GM12892 (cell line): Measurements from ENCODE around the gene ALK.

Experiments used
- POLR2A ChIP-seq: IDR thresholded peaks from 2 replicates; pipeline ENCODE4 v1.6.1; 2011; ENCODE audit warnings: low read depth, low read length, control low read depth
- POLR2AphosphoS5 ChIP-seq: IDR thresholded peaks from 2 replicates; pipeline ENCODE4 v1.6.1; 2011; ENCODE audit warnings: low read depth, low read length, control low read depth
- TAF1 ChIP-seq: IDR thresholded peaks from 2 replicates; pipeline ENCODE4 v1.6.1; 2011; ENCODE audit warnings: low read depth, mild to moderate bottlenecking, control low read depth, low read length, borderline replicate concordance

DNA sequence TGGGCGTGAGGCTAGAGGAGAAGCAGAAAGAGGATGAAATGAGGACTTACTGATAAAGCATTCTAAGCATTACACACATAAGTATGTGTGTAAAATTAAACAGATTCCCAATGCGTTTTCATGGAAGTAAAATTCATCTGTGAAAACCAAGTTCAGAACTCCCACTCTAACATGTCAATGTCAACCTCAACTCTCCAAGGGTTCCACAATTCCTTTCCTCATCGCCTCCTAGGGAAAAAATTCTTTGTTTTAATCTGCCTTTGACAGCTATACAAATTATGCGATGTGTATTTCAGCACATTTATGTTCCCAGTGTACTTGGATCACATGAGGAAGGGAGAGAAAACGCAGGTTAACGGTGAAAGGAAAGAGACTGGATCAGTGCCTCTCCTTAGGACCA, 729.6 kb downstream of the ALK start:
- TF ChIP-seq POLR2A: no peak
- no peak for TF ChIP-seq TAF1
- no peak for TF ChIP-seq POLR2AphosphoS5
